ENCODE results near the gene AKR1C8. TPM values are rescaled to one million over a fixed set of nuclear protein-coding genes. Genes with fewer than 3 reads are reported as not detected.
"Not testable (repeated sequence)": the region's sequence is repeated elsewhere in the genome, so short reads cannot be mapped to it uniquely, and the experiment has no call there.

Gene AKR1C8
- total RNA-seq, 6 donors from 2014 or later = 0.30 to 9.4 (median 0.53) TPM; not detected in 2

DNA sequence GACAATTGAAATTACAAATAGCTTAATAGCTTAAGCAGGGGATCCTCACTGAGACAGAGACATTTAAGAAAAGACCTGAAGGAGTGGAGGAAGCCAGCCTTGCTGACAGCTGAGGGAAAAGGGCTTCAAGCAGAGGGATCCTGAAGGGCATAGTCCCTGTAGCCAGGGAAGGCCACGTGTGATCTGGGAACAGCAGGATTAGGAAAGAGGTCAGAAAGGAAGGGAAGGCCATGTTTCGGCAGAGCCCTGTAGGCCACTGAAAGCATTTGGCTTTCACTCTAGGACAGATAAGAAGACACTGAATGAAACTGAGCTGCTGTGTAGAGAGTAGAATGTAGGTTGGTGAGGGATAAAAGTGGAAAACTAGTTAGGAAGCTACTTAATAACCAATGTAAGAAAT lies 3.4 kb upstream of the AKR1C8 start:
- WGBS, 2 donors = 72 to 75% methylated on average over 2 of the region's 2 CpGs
- Histone ChIP-seq H3K4me3 (no peak overlapping the region), H3K36me3 (no peaks in the 10 kb centered on the region), H3K9me3 (no peaks in the 10 kb centered on the region), H3K4me1 (no peaks in the 10 kb centered on the region), H3K27ac (no peak overlapping the region), H3K27me3 (no peaks in the 10 kb centered on the region)
- DNase-seq (no peak), ATAC-seq (ENCODE audit: low FRiP score in 2 of 2) (no peak)
- TF ChIP-seq, protein P1, sequence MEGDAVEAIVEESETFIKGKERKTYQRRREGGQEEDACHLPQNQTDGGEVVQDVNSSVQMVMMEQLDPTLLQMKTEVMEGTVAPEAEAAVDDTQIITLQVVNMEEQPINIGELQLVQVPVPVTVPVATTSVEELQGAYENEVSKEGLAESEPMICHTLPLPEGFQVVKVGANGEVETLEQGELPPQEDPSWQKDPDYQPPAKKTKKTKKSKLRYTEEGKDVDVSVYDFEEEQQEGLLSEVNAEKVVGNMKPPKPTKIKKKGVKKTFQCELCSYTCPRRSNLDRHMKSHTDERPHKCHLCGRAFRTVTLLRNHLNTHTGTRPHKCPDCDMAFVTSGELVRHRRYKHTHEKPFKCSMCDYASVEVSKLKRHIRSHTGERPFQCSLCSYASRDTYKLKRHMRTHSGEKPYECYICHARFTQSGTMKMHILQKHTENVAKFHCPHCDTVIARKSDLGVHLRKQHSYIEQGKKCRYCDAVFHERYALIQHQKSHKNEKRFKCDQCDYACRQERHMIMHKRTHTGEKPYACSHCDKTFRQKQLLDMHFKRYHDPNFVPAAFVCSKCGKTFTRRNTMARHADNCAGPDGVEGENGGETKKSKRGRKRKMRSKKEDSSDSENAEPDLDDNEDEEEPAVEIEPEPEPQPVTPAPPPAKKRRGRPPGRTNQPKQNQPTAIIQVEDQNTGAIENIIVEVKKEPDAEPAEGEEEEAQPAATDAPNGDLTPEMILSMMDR (IDR thresholded peaks at IDR 0.05) = no peak
- TF ChIP-seq POLR2A (IDR thresholded peaks at IDR 0.05) (no peak), POLR2AphosphoS5 (IDR thresholded peaks at IDR 0.05) (no peak), EP300 (IDR thresholded peaks at IDR 0.05) (no peak)

DNA sequence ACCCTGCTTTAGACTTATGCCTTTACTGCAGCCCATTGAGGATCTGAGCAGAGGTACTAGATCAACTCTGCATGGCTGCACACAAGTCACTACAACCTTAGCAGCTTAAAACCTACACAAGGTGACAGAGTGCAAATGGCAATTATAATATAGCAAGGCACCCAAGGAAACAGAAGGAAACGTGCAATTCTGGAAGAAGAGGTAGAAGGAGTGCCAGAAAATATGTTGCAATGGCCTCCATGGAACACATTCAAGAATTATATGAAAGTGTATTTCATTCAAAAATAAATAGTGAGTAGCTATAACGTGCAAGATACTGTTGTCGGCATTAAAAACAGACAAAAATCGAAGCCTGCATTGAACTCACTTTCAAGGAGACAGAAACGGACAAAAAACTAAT lies 2.9 kb upstream of the AKR1C8 start:
- no peaks in the 10 kb centered on the region for H3K27me3 ChIP-seq
- DNase-seq (no peak), ATAC-seq (ENCODE audit: low FRiP score in 2 of 2) (no peak)
- WGBS, 2 donors = 53 to 60% methylated on average over 5 of the region's 5 CpGs
- no peaks in the 10 kb centered on the region for H3K4me1 ChIP-seq
- no peak for TF ChIP-seq EP300 (IDR thresholded peaks at IDR 0.05)
- TF ChIP-seq, protein P1 (IDR thresholded peaks at IDR 0.05) = no peak
- TF ChIP-seq POLR2A (IDR thresholded peaks at IDR 0.05) = no peak
- TF ChIP-seq POLR2AphosphoS5 (IDR thresholded peaks at IDR 0.05) = no peak
- H3K36me3 ChIP-seq = no peaks in the 10 kb centered on the region
- H3K9me3 ChIP-seq = no peaks in the 10 kb centered on the region
- no peak overlapping the region for H3K27ac ChIP-seq
- H3K4me3 ChIP-seq = no peak overlapping the region

DNA sequence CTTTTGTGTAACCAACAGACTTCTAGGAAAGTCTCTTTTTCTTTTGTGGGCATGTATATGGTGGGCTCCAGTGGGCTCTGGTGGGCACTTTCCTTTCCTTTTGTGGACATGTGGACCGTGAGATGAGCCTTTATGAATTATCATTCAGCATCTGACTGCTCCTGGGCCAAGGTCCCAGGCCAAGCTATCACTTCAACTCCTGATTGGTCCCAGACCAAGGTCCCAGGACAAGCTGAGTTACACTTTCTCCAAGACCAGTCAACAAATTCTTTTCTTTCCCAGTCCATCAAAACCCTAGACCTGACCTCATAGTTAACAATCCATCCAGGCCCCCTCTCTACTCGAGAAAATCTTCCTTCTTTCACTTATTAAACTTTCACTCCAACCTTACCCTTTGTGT lies 1.0 kb downstream of the AKR1C8 start:
- WGBS, 2 donors = 85 to 88% methylated on average over 2 of the region's 2 CpGs
- no peaks in the 10 kb centered on the region for H3K36me3 ChIP-seq
- H3K27me3 ChIP-seq = no peaks in the 10 kb centered on the region

DNA sequence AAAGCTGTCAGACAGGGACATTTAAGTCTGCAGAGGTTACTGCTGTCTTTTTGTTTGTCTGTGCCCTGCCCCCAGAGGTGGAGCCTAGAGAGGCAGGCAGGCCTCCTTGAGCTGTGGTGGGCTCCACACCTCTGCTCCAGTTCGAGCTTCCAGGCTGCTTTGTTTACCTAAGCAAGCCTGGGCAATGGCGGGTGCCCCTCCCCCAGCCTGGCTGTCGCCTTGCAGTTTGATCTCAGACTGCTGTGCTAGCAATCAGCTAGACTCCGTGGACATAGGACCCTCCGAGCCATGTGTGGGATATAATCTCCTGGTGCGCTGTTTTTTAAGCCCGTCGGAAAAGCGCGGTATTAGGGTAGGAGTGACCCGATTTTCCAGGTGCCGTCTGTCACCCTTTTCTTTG lies 4.4 kb downstream of the AKR1C8 start:
- H3K36me3 ChIP-seq; H3K4me3 ChIP-seq; H3K9me3 ChIP-seq; H3K27me3 ChIP-seq; H3K27ac ChIP-seq; H3K4me1 ChIP-seq; ATAC-seq (ENCODE audit: low FRiP score in 2 of 2): not testable (repeated sequence)
- 89 to 90% methylated on average over 9 to 12 of the region's 12 CpGs for WGBS, 2 donors
- peak in 1 of 2 donors; percentile 22 for DNase-seq

More for the DNA sequence above, 1.0 kb downstream of the AKR1C8 start:
- DNase-seq = no peak
- Histone ChIP-seq H3K4me3 (no peak overlapping the region), H3K9me3 (no peaks in the 10 kb centered on the region), H3K27ac (no peak overlapping the region), H3K4me1 (no peaks in the 10 kb centered on the region)
- no peak for ATAC-seq (ENCODE audit: low FRiP score in 2 of 2)
- TF ChIP-seq, protein P1 (IDR thresholded peaks at IDR 0.05) = no peak
- TF ChIP-seq EP300 (IDR thresholded peaks at IDR 0.05) (no peak), POLR2AphosphoS5 (IDR thresholded peaks at IDR 0.05) (no peak), POLR2A (IDR thresholded peaks at IDR 0.05) (no peak)

DNA sequence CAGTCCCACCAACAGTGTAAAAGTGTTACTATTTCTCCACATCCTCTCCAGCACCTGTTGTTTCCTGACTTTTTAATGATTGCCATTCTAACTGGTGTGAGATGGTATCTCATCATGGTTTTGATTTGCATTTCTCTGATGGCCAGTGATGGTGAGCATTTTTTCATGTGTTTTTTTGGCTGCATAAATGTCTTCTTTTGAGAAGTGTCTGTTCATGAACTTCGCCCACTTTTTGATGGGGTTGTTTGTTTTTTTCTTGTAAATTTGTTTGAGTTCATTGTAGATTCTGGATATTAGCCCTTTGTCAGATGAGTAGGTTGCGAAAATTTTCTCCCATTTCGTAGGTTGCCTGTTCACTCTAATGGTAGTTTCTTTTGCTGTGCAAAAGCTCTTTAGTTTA lies 9.4 kb downstream of the AKR1C8 start:
- H3K27me3 ChIP-seq; H3K36me3 ChIP-seq; H3K27ac ChIP-seq; H3K4me1 ChIP-seq; ATAC-seq (ENCODE audit: low FRiP score in 2 of 2); H3K4me3 ChIP-seq; H3K9me3 ChIP-seq; DNase-seq: not testable (repeated sequence)
- 90 to 98% methylated on average over 3 of the region's 3 CpGs for WGBS, 2 donors

DNA sequence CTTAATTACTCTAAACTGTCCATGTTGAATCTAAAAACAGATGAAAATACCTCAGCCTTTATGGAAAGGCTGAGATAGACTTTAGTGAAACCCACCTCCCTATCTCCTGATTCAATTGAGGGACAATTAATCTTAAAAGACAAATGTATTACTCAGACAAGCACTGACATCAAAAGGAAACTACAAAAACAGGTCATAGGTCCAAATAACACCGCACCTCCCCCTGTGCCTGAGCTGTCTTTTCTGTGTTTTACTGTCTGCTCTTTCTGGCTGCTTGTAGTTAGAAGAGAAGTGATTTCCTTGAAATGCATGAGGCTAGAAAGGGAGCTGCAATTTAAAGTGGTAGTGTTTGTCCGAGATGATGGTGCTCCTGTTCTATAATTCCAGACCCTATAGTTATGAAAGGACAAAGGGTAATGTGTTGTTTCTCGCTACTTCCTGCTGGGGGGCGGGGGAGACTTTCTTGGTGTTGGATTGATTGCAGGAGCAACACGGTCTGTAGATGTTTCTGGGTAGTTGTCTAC lies 16.0 kb downstream of the AKR1C8 start:
- Histone ChIP-seq H3K27me3 (no peaks in the 10 kb centered on the region), H3K27ac (no peak overlapping the region), H3K4me1 (no peaks in the 10 kb centered on the region), H3K9me3 (peaks cover 11 to 29% (median 24%) of the 10 kb centered on the region in 4 donors), H3K4me3 (no peak overlapping the region), H3K36me3 (no peaks in the 10 kb centered on the region)
- DNase-seq (no peak), ATAC-seq (ENCODE audit: low FRiP score in 2 of 2) (no peak)
- 74 to 80% methylated on average over 5 of the region's 5 CpGs for WGBS, 2 donors
- TF ChIP-seq, protein P1 (IDR thresholded peaks at IDR 0.05) = no peak
- no peak for TF ChIP-seq EP300 (IDR thresholded peaks at IDR 0.05)
- TF ChIP-seq POLR2AphosphoS5 (IDR thresholded peaks at IDR 0.05) = no peak
- no peak for TF ChIP-seq POLR2A (IDR thresholded peaks at IDR 0.05)
